Stomach (tissue), 9 donors: ENCODE data around the gene CCNJL. TPM values are rescaled to one million over a fixed set of nuclear protein-coding genes. Genes with fewer than 3 reads are reported as not detected.

Experiments used
- DNase-seq, 2 donors: peaks; one replicate each; pipeline versions ENCODE4 v3.0.0 to v3.0.0-alpha.2; 2013 to 2019
- H3K27ac ChIP-seq, 5 donors: fragments of 200-600 bp in 4 of 5; sonication (generic) in 4 of 5; one replicate each; pipeline ENCODE4 v1.5.1; 2013 to 2019; ENCODE audit warnings: mild to moderate bottlenecking in 1 of 5, moderate library complexity in 1 of 5
- H3K27me3 ChIP-seq, 3 donors: fragments of 200-600 bp; sonication (generic); one replicate each; pipeline ENCODE4 v1.5.1; 2017 to 2019; ENCODE audit warnings: mixed run types in 1 of 3
- H3K36me3 ChIP-seq, 4 donors: fragments of 200-600 bp; sonication (generic); 1 replicate in 3 of 4; 2 replicates in 1 of 4; pipeline ENCODE4 v1.5.1; 2016 to 2019
- H3K4me1 ChIP-seq, 4 donors: fragments of 200-600 bp; sonication (generic); one replicate each; pipeline ENCODE4 v1.5.1; 2016 to 2019
- H3K4me3 ChIP-seq, 4 donors: fragments of 200-600 bp; sonication (generic) in 3 of 4; one replicate each; pipeline ENCODE4 v1.5.1; 2016 to 2019; ENCODE audit warnings: mild to moderate bottlenecking in 1 of 4
- H3K9me3 ChIP-seq, 4 donors: fragments of 200-600 bp; sonication (generic); one replicate each; pipeline ENCODE4 v1.5.1; 2016 to 2019
- EP300 ChIP-seq: sonication (generic); formaldehyde crosslinking; IDR thresholded peaks from one replicate; pipeline ENCODE4 v1.6.1; 2017; ENCODE audit warnings: antibody characterized with exemption
- POLR2A ChIP-seq, 4 donors: fragments of 450-650 bp; IDR thresholded peaks; one replicate each; pipeline ENCODE4 v1.6.1; 2016; ENCODE audit warnings: antibody characterized with exemption in 4 of 4, control low read depth in 2 of 4, mild to moderate bottlenecking in 1 of 4, moderate library complexity in 1 of 4
- POLR2AphosphoS5 ChIP-seq, 3 donors: sonication (generic); formaldehyde crosslinking; IDR thresholded peaks; one replicate each; pipeline ENCODE4 v1.6.1; 2016; ENCODE audit warnings: antibody characterized with exemption in 3 of 3
- WGBS, 5 donors: extraction: QIAGEN DNeasy Blood & Tissue Kit in 3 of 5; methylation state at CpG; one replicate each; pipeline versions ENCODE4 v1.1.5 to v1.1.7; 2013 to 2018; 5-methylcytosine and 5-hydroxymethylcytosine counted together
- intact Hi-C: fragments of 100-400 bp; cut with DNase I; formaldehyde crosslinking; loops from one replicate; pipeline ENCODE4 v1.15.1; 2023; ENCODE audit warnings: low total_unique reads
- polyA plus RNA-seq, 3 donors: library from polyadenylated mRNA; stranded (reverse); fragments of 200-250 nt; gene quantifications; one replicate each; pipeline ENCODE4 v1.2.3, GENCODE V29; 2013
- total RNA-seq, 5 donors: library from RNA; depleted of rRNA; stranded (reverse); fragments of >200 nt; gene quantifications; one replicate each; pipeline versions ENCODE4 v1.1.0 to v1.2.3, GENCODE V29; 2014 to 2016
- TF ChIP-seq, protein P1 (sequence below), 7 experiments: fragments of 450-650 bp in 4 of 7; fragments of 200-600 bp in 3 of 7; sonication (generic) in 3 of 7; IDR thresholded peaks; one replicate each; pipeline ENCODE4 v1.5.1; 2016 to 2019; ENCODE audit warnings: antibody characterized with exemption in 7 of 7, control low read depth in 2 of 7, mild to moderate bottlenecking in 1 of 7
- donor health status: healthy with polysubstance abuse.
- donor health status: Bipolar disorder and iron deficiency.
- donor health status: healthy.

Gene CCNJL
- total and polyA plus RNA-seq, 8 donors, result 1.4 to 104 (median 3.5) TPM

DNA sequence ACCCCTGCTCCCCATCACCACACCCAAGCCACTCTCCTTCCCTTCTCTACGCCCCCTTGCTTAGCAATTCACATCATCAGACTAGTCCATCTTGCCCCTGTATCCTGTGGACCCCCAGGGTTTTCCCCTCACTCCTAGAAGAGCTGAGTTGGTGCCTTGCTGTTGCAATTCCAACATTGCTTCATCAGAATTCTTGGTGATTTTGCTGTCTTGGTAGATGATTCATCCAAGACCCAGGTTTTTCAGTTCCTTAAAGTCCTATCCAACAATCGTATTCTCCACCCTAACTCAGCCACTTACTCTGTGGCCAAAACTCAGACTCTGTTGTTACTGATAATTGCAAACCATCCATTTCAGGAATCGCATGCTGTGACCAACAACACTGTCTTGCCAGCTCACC, 21.4 kb upstream of the CCNJL start:
- no peak for DNase-seq
- no peak overlapping the region for H3K27ac ChIP-seq
- H3K4me3 ChIP-seq, result no peak overlapping the region
- no peaks in the 10 kb centered on the region for H3K36me3 ChIP-seq
- 70 to 89% (median 87%) methylated on average over 3 of the region's 3 CpGs for WGBS, 5 donors
- H3K9me3 ChIP-seq, result no peaks in the 10 kb centered on the region
- intact Hi-C loops, result no loop called here
- H3K27me3 ChIP-seq, result peaks cover 0 to 4% (median 0%) of the 10 kb centered on the region in 3 donors
- H3K4me1 ChIP-seq, result no peaks in the 10 kb centered on the region
- TF ChIP-seq POLR2AphosphoS5 (IDR thresholded peaks at IDR 0.05), result no peak
- no peak for TF ChIP-seq POLR2A (IDR thresholded peaks at IDR 0.05)
- TF ChIP-seq EP300, result no peak
- TF ChIP-seq, protein P1, sequence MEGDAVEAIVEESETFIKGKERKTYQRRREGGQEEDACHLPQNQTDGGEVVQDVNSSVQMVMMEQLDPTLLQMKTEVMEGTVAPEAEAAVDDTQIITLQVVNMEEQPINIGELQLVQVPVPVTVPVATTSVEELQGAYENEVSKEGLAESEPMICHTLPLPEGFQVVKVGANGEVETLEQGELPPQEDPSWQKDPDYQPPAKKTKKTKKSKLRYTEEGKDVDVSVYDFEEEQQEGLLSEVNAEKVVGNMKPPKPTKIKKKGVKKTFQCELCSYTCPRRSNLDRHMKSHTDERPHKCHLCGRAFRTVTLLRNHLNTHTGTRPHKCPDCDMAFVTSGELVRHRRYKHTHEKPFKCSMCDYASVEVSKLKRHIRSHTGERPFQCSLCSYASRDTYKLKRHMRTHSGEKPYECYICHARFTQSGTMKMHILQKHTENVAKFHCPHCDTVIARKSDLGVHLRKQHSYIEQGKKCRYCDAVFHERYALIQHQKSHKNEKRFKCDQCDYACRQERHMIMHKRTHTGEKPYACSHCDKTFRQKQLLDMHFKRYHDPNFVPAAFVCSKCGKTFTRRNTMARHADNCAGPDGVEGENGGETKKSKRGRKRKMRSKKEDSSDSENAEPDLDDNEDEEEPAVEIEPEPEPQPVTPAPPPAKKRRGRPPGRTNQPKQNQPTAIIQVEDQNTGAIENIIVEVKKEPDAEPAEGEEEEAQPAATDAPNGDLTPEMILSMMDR (IDR thresholded peaks at IDR 0.05), result no peak

DNA sequence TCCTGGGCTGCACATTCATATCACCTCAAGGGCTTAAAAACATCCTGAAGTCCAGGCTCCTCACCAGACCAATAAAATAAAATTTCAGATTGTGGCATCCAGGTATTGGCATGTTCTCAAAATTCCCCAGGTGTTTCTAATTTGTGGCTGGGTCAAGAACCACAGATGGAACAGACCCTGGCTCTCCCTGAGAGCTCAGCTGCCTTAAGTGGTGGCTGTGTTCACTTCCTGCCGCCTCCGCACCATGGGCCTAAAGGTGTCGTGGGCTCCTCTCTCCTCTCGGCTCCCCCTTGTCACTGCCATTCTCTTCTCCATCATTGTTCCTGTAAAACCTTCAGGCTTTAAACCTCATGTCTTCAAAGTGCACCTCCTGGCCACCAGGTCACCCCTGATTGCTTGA, 17.8 kb upstream of the CCNJL start:
- H3K9me3 ChIP-seq, result no peaks in the 10 kb centered on the region
- H3K27me3 ChIP-seq, result peaks cover 0 to 4% (median 0%) of the 10 kb centered on the region in 3 donors
- no peak overlapping the region for H3K4me3 ChIP-seq
- DNase-seq, result no peak
- no peaks in the 10 kb centered on the region for H3K36me3 ChIP-seq
- H3K4me1 ChIP-seq, result peaks cover 4 to 11% (median 6%) of the 10 kb centered on the region in 4 donors
- no peak for TF ChIP-seq POLR2AphosphoS5 (IDR thresholded peaks at IDR 0.05)
- TF ChIP-seq EP300, result no peak
- TF ChIP-seq POLR2A (IDR thresholded peaks at IDR 0.05), result no peak
- TF ChIP-seq, protein P1 (IDR thresholded peaks at IDR 0.05), result no peak
- intact Hi-C loops, result no loop called here
- WGBS, 5 donors, result 74 to 92% (median 89%) methylated on average over 4 of the region's 4 CpGs
- no peak overlapping the region for H3K27ac ChIP-seq

DNA sequence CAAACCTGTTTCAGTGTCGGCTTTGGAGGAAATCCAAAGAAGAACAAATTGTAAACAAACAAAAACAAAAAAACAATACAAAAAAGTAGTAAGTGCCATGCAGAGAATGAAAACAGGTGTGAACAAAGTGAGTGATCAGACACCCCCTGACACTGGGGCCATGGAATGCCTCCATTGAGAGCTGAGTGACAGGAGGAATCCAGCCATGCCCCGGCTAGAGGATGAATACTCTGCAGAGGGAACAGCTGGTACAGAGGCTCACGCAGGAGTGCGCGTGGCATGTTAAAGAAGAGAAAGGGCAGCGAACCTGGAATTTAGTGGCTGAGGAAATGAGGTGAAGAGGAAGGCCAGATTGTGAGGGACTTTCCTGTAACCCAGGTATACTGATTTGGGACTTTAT, 15.5 kb upstream of the CCNJL start:
- DNase-seq, result no peak
- Histone ChIP-seq H3K4me1 (peaks cover 4 to 11% (median 6%) of the 10 kb centered on the region in 4 donors), H3K36me3 (no peaks in the 10 kb centered on the region), H3K9me3 (no peaks in the 10 kb centered on the region), H3K27ac (no peak overlapping the region), H3K27me3 (no peaks in the 10 kb centered on the region), H3K4me3 (no peak overlapping the region)
- TF ChIP-seq POLR2AphosphoS5 (IDR thresholded peaks at IDR 0.05), result no peak
- no peak for TF ChIP-seq POLR2A (IDR thresholded peaks at IDR 0.05)
- no peak for TF ChIP-seq EP300
- TF ChIP-seq, protein P1 (IDR thresholded peaks at IDR 0.05), result no peak
- intact Hi-C loops, result no loop called here
- 81 to 86% (median 84%) methylated on average over 6 of the region's 6 CpGs for WGBS, 5 donors

DNA sequence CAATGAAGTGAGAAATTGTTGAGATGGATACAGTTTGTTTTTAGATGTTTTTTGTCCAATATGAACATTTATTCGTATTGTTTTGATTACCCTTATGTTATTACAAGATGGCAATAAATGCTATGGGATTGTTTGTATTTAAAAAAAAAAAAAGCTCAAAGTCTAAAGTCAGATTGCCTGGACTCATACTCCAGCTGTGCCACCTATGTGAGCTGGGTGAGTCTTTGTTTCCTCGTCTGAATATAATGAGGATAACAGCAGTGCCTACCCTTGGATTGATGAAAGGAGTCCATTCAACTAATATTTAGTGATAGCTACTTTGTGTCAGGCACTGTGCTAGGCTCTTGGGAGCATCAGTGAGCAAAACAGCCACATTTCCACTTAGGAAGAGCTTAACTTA, 14.6 kb upstream of the CCNJL start:
- H3K4me3 ChIP-seq, result no peak overlapping the region
- H3K27ac ChIP-seq, result no peak overlapping the region
- 60 to 74% (median 64%) methylated on average over 2 of the region's 2 CpGs for WGBS, 5 donors
- no peaks in the 10 kb centered on the region for H3K9me3 ChIP-seq
- H3K27me3 ChIP-seq, result no peaks in the 10 kb centered on the region
- no peak for DNase-seq
- peaks cover 4 to 11% (median 6%) of the 10 kb centered on the region in 4 donors for H3K4me1 ChIP-seq
- no peaks in the 10 kb centered on the region for H3K36me3 ChIP-seq
- no peak for TF ChIP-seq POLR2A (IDR thresholded peaks at IDR 0.05)
- intact Hi-C loops, result no loop called here

DNA sequence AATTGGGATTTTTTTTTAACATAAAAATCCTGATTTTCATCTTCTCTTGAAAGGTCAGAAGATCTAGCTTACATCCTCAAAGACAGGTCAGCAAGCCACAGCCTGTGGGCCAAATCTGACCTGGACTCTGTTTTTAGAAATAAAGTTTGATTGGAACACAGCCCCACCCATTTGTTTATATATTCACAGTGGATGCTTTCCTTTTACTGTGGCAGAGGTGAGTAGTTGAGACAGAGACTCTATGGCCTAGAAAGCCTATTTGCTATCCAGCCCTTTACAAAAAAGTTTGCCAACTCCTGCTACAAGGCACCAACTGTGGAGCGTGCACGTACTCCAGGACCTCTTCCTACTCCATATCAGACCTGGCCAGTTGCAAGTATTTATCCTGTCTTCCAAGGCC, 13.4 kb upstream of the CCNJL start:
- H3K36me3 ChIP-seq, result no peaks in the 10 kb centered on the region
- H3K4me3 ChIP-seq, result no peak overlapping the region
- no peaks in the 10 kb centered on the region for H3K9me3 ChIP-seq
- no peaks in the 10 kb centered on the region for H3K27me3 ChIP-seq
- H3K27ac ChIP-seq, result no peak overlapping the region
- peaks cover 4 to 11% (median 6%) of the 10 kb centered on the region in 4 donors for H3K4me1 ChIP-seq
- intact Hi-C loops, result no loop called here
- TF ChIP-seq, protein P1 (IDR thresholded peaks at IDR 0.05), result no peak
- no peak for TF ChIP-seq EP300
- no peak for TF ChIP-seq POLR2A (IDR thresholded peaks at IDR 0.05)
- TF ChIP-seq POLR2AphosphoS5 (IDR thresholded peaks at IDR 0.05), result no peak
- DNase-seq, result no peak
- WGBS, 5 donors, result 16 to 68% (median 37%) methylated on average over 2 of the region's 2 CpGs
